ENCODE data around the gene TFB1M. TPM values are rescaled to one million over a fixed set of nuclear protein-coding genes. Genes with fewer than 3 reads are reported as not detected.

Gene TFB1M
- total RNA-seq, 1 experiment from 2014 or later: 31.0 TPM

DNA sequence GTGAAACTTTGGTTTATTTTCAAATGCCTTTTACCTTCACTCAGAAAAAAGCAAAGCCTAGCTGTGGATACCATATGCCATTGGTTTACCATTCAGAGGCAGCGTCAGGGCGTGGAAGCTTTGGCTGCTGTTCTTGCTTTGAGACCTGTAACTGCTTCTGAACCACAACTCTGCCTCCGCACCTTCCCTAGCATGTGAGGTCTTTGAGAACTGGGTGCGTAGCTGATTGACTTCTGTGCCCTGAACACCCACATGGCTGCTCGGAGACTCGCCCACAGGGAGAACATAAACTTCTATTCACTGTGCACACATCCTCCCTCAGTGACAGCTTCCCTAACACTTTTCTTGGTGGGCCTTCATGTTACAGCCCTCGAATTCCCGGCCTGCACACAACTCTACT, 61.7 kb downstream of the TFB1M start:
- ChIA-PET POLR2A (no interaction called here), CTCF (interaction anchor here (1.1 to 3.0 kb wide), 3 partner anchors 75 to 325 kb away, joined by 3 to 22 read pairs (median 4); no protein-coding TSS in a partner anchor)
- H3K9me3 Mint-ChIP-seq (ENCODE audit: unreplicated experiment): no peaks in the 10 kb centered on the region
- H3K27ac Mint-ChIP-seq (ENCODE audit: low read depth, unreplicated experiment): no peak overlapping the region
- TF ChIP-seq, protein P1, sequence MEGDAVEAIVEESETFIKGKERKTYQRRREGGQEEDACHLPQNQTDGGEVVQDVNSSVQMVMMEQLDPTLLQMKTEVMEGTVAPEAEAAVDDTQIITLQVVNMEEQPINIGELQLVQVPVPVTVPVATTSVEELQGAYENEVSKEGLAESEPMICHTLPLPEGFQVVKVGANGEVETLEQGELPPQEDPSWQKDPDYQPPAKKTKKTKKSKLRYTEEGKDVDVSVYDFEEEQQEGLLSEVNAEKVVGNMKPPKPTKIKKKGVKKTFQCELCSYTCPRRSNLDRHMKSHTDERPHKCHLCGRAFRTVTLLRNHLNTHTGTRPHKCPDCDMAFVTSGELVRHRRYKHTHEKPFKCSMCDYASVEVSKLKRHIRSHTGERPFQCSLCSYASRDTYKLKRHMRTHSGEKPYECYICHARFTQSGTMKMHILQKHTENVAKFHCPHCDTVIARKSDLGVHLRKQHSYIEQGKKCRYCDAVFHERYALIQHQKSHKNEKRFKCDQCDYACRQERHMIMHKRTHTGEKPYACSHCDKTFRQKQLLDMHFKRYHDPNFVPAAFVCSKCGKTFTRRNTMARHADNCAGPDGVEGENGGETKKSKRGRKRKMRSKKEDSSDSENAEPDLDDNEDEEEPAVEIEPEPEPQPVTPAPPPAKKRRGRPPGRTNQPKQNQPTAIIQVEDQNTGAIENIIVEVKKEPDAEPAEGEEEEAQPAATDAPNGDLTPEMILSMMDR (IDR thresholded peaks at IDR 0.05; ENCODE audit: unreplicated experiment): no peak
- intact Hi-C loops (cut with micrococcal nuclease): no loop called here
- H3K4me3 Mint-ChIP-seq (ENCODE audit: unreplicated experiment): no peak overlapping the region
- DNase-seq (ENCODE audit: unreplicated experiment): no peak
- no peaks in the 10 kb centered on the region for H3K27me3 Mint-ChIP-seq (ENCODE audit: insufficient read depth, unreplicated experiment)
- no peaks in the 10 kb centered on the region for H3K4me1 Mint-ChIP-seq (ENCODE audit: insufficient read depth, unreplicated experiment)
- BruUV-seq (replicated peaks): no TSS peak
- peaks cover 51% of the 10 kb centered on the region for H3K36me3 Mint-ChIP-seq (ENCODE audit: insufficient read depth, unreplicated experiment)

DNA sequence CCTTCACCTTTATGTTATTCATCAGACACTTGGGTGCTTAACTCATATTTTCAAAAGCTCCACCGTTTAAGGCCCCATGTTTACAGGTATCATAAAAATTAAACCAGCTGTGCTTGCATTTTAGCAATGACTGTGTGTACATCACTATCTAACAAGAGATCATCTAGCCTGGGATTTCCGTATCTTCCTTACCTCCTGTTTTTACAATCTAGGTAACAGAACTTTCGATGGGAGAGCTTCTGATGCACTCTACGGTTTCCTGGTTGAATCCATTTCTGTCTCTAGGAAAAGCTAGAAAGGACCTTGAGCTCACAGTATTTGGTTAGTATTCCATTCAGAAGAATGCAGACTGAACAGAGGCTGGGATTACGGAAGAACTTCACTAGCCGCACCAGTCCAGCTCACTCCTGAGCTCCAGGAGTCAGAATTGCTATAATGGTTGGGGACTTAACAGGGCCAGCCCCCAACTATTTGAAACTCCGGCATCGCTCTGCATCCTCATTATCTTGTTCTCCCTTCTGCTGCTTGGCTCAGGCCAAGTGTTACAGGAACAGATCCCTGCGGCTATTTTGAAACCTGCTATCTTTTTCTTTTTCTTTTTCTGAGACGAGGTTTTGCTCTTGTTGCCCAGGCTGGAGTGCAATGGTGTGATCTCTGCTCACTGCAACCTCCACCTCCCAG, 63.4 kb downstream of the TFB1M start:
- Mint-ChIP-seq H3K27ac (ENCODE audit: low read depth, unreplicated experiment) (no peak overlapping the region), H3K9me3 (ENCODE audit: unreplicated experiment) (no peaks in the 10 kb centered on the region), H3K27me3 (ENCODE audit: insufficient read depth, unreplicated experiment) (no peaks in the 10 kb centered on the region), H3K4me1 (ENCODE audit: insufficient read depth, unreplicated experiment) (no peaks in the 10 kb centered on the region), H3K36me3 (ENCODE audit: insufficient read depth, unreplicated experiment) (peaks cover 34% of the 10 kb centered on the region), H3K4me3 (ENCODE audit: unreplicated experiment) (no peak overlapping the region)
- ChIA-PET POLR2A (no interaction called here), CTCF (interaction anchor here (0.7 to 3.0 kb wide), 10 partner anchors 11 to 1888 kb away, joined by 3 to 22 read pairs (median 4); no protein-coding TSS in a partner anchor)
- no peak for DNase-seq (ENCODE audit: unreplicated experiment)
- BruUV-seq (replicated peaks): no TSS peak
- intact Hi-C loops (cut with micrococcal nuclease): no loop called here
- TF ChIP-seq, protein P1 (IDR thresholded peaks at IDR 0.05; ENCODE audit: unreplicated experiment): no peak

DNA sequence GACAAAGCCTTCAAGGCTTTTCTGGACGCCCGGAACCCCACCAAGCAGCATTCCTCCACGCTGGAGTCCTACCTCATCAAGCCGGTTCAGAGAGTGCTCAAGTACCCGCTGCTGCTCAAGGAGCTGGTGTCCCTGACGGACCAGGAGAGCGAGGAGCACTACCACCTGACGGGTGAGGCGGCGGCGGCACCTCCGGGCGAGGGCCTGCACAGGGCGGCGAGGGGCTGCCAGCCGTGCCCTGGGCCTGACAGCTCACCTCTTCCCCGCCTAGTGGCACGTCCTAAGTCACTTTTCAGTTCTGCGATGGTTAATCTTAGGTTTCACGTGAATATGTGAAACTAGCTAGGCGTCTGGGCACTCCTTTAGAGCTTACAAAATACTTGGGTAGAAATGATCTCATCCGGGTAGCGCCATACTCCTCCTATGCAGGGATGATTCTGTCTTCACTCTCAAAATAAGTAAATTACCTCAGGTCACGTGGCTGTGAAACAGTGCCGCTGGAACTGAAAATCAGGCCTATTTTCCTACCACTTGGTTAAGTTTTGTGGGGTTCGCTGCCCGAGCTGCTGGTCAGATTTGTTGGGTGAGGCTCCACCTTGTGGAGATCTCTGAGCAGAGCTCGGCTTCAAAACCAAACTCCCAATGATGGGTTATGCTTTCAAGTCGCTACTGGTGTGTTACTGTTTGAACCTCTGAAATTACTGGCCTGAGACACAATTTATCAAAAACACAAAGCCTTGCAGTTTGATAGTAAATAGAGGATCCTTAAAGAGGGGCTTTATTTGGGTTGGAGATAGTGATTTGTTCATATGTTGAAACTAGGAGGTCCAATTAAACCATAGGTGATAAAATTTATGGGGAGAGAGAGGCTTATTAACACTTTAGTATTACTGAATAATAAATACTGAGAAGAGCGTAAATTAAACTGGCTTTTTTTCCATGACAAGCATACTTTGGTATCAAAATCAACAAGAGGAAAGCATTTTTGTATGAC, 66.0 kb downstream of the TFB1M start:
- no peak overlapping the region for H3K4me3 Mint-ChIP-seq (ENCODE audit: unreplicated experiment)
- peak; percentile 54 for DNase-seq (ENCODE audit: unreplicated experiment)

More for the DNA sequence above, 66.0 kb downstream of the TFB1M start:
- intact Hi-C loops (cut with micrococcal nuclease): loop anchor here (1.0 to 5.0 kb wide), 3 partner anchors 71 to 571 kb away; no protein-coding TSS in a partner anchor
- H3K27me3 Mint-ChIP-seq (ENCODE audit: insufficient read depth, unreplicated experiment): no peaks in the 10 kb centered on the region
- no TSS peak for BruUV-seq (replicated peaks)
- H3K27ac Mint-ChIP-seq (ENCODE audit: low read depth, unreplicated experiment): peak overlapping the region; percentile 71
- H3K36me3 Mint-ChIP-seq (ENCODE audit: insufficient read depth, unreplicated experiment): peaks cover 14% of the 10 kb centered on the region
- H3K9me3 Mint-ChIP-seq (ENCODE audit: unreplicated experiment): no peaks in the 10 kb centered on the region
- ChIA-PET CTCF (interaction anchor here (0.5 to 3.9 kb wide), 27 partner anchors 8 to 573 kb away, joined by 3 to 54 read pairs (median 5); no protein-coding TSS in a partner anchor), POLR2A (interaction anchor here (1.3 kb wide), 3 partner anchors 46 to 71 kb away, joined by 3 to 15 read pairs (median 6); no protein-coding TSS in a partner anchor)
- TF ChIP-seq, protein P1 (IDR thresholded peaks at IDR 0.05; ENCODE audit: unreplicated experiment): peak; percentile 62
- H3K4me1 Mint-ChIP-seq (ENCODE audit: insufficient read depth, unreplicated experiment): no peaks in the 10 kb centered on the region
